ENCODE results near the gene PEX10. TPM values are rescaled to one million over a fixed set of nuclear protein-coding genes. Genes with fewer than 3 reads are reported as not detected.

Gene PEX10
- total RNA-seq, 1 donor from 2014 or later: 33.4 TPM

DNA sequence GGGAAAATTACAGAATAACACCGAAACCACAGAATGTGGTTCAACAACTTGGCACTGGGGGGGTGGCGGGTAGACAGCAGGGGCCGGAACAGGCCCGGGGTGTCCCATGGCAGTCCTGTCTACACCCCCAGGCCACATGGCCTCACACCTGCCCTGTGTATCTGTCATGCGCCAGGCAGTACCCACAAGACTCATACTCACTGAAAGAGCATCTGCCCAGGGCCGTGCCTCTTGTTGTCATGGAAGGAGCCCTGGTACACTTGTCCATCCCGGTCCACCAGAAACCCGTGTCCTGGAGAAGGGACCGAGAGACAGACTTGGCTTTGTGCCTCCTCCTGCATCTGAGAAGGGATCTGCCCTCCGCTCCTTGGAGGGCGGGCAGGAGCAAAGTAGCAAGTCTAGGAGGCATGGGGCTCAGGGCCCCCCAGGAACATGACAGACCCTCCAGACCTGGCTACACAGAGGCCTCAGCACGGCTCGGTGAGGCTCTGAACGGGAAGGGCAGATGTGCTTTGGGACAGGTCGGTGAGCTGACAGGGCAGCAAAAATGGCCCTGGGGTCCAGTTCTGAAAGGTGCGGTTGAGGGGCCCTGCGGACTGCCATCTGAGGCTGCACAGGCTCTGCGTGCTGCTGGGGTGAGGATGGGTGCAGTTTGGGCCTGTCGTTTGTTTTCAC is 26.6 kb downstream of the PEX10 start:
- no peak for DNase-seq

DNA sequence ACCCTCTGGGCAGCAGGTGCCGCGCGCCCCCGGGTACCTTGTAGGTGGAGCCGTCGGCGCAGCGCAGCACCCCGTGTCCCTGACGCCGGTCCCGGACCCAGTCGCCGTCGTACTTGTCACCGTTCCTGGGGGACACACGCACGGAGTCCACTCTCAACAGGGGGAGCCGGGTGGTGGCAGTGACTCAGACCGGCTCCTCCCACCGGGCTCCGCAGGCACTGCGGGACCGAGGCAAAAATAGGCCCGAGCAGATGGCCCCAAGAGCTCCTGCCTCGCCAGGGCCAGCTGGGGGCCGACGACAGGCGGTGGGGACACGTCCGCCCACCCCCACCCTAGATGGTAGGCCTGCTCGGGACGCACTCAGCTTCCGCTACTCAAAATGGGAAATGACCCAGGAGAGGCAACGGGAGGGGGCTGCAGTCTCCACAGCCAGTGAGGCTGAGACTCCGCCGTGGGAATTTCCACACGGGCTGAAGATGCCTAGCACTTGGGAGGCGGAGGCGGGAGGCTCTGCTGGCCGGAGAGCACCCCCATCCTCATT is 27.4 kb downstream of the PEX10 start:
- DNase-seq: no peak

DNA sequence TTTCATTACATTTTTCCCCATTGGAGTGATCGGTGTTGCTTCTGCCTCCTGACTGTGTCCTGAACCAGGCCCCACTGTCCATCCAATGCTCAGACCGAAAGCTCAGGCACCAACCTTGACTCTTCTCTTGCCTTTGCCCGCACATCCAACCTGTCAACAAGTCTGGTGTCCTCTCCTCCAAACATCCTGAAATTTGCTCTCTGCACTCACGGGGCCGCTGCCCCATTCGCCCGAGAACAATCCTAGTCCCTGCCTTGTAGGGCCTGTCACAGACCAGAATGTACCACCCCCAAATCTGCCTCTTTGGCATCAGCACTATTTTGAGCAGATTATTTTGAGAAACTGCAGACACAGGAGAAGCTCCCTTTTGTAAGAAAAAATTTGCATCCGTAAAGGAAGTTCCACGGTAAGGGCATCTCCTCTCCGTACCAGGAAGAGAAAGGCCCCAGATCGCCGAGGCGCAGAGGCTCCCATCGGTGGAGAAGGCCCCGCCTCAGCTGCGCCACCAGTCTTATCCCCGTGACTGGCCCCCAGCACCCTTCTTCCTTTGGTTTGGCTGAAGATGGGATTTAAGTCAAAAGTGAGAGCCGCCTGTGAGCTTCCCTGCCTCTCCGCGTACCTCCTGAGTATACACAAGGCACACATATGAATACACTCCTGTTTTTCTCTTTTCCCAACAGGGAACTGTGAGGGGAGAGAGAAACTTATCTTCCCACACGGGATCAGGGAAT is 28.1 kb downstream of the PEX10 start:
- DNase-seq: no peak

DNA sequence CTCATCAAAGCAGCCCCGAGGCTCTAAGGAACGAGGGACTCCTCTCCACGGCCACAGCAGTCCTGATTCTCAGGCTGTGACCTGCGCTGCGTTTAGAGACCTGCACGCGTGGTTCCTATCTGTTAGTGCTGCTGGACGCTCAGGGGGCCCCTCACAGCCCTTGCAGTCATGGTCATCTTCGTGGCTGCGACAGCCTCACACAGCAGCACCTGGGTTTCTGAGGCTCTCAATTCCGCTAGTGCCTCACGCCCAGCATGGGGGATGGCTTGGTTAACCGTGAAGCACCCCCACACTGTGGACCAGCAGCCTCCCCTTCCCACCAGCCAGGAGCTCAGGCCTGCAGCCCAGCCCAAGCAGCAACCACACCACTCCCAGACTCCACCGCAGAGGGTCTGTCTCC is 28.8 kb downstream of the PEX10 start:
- no peak for DNase-seq

DNA sequence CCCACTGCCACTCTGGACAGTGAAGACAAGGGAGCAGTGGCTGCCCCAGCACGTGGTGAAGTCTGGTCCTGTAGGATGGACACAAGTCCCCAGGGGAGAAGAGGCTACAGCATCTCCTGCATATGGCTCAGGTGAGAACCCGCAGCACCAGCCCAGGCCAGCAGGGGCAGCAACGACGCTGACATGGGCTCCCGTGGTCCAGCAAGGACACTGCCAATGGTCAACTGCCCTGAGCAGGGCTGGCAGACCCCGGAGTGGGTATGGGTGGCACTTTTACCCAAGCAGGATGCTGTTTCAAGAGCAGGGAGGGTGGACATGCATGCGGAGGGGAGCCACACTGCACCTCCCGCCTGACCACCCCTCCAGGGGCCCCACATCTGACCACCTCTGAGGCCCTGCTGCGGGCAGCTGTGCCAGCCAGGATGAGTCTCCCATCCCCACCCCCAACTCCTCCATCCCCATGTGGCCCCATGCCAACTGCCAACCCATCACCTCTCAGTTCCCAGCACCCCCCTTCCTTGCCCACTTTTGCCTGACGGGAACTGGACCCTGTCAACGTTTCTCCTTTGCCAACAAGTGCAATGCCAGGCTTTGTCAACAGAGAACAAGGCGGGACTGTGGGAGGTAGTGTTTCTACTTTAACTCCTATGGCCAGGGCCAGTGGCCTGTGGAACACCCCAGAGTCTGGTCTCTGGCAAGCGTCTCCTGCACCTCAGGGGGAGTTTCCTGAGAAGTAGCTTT is 29.6 kb downstream of the PEX10 start:
- peak; percentile 64 for DNase-seq

DNA sequence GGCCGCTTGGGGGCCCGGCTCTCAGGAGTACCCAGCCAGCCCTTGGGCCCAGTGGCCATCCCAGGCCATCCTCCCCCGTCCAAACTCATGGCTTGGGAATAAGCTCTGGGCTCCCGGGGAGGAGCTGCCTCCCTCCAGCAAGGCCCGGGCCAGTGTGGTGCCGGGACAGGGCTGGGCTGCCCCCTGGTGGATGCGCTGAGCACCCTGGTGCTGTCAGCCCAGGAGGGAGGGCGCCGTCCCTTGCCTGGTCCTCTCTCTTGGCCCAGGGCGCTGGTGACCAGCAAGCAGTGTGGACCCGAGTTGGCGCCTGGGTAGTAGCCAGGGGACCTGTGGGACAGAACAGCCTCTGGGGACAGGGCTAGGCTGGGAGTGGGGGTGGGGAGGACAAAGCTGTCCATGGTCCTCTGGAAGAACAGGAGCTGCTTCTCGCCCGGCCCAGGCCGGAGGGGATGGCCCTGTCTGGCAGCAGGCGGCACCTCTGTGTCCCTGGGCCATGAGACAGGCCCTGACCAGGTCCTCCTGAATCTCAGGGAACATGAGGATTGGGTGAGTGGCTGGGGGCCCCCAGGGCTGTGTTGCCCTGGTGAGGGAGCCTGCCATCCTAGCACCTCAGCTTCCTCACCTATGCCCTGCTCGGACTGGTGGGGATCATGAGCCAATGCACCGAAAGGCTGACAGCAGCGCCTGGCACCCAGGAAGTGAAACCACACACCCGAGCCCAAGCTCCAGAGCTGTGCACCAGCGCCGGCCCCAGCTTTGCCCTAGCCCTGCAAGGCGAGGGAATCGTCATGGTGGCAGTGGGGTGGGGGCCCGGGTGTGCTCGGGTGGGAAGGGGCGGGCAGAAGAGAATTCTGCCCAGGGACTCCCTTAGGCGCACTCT is 30.4 kb downstream of the PEX10 start:
- peak; percentile 89 for DNase-seq

DNA sequence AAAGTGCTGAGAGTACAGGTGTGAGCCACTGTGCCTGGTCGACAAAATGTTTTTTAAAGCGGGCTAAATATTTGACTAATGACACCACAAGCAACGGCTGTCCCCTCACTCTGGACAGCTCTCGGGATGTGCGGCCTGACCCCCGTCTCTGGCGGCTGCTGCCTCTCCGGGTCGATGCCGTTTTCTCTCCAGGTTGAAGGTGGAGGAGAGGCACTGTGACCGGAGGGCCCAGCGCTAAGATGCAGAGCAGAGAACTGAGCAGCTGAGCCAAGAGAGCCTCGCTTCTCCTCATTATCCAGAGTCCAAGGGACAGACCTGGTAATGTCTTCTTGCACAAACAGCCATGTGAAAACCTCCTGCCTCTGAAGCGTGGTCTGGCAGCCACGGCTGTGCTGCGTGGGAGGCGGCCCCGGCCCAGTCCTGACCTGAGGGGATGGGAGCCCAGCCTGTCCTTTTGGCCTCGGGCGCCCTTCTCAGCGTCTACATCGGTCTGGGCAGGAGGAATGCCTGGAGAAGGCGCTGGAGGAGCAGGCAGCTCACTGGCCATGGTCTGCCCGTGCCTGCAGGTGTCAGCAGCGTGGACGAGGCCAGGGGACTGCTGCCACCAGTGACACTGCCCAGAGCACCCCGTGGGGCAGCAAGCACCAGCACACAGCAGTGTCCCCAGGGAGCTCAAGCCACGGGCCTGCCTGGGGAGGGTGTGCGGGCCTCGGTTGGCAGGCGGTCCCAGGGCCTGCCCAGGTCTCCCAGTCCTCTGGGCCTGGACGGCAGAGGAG is 31.4 kb downstream of the PEX10 start:
- DNase-seq: no peak

DNA sequence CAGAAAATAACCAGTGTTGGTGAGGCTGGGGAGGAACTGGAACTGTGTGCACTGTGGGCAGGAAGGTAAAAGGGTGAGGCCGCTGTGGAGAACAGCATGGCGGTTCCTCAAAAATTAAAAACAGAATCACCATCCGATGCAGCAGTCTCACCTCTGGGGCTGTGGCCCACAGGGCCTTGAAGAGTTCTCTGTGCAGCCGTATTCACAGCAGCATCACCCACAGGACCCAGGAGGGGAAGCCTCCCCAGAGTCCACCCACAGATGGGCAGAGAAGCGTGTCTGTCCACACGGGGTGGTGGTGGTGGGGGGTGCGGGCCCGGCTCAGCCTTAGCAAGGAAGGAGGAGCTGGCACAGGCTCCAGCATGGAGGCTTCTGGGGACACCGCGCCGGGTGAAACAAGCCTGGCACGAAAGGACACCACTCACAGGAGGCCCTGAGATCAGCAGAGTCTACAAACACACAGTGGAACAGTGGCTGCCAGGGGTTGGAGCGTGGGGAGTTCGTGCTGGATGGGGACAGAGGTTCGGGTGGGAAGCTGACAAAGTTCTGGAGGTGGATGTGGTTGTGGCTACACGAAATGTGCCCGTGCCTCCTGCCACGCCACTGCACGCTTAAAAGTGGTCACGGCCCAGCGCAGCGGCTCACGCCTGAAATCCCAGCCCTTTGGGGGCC is 32.5 kb downstream of the PEX10 start:
- DNase-seq: no peak

DNA sequence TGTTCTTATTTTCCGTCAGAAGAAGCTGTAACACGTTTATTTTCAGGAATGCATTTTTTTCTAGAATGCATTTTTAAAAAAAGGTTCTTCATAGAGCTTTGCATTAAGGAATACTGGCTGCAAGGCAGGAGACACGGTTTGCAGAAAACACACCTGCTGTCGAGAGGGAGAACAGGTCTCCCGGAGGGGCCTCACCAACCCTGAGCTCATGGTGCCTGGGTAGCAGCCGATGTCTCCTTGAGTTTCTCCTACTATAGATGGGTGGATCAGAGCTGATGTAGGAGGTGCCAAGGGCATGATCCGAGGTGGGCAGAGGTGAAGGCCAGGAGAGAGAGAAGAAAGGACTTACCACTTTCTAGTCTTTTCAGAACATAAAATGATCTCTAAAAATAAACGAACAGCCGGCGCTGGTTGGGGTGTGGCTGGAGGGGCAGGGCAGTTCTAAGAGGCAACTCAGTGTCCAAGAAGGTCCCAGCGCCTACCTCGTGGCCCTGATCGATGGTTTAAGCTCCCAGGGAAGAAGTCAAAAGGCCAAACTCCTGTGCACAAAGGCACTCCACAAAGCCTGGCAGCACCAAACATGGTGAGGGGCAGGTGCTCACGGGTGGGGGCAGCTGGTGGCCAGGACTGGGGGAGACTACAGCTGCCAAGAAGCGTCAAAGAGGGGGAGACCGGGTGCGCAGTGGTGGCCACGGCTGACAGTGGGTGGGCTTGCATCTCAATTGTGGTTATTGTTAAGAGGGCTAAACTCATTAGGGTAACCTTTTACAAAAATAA is 33.2 kb downstream of the PEX10 start:
- no peak for DNase-seq

DNA sequence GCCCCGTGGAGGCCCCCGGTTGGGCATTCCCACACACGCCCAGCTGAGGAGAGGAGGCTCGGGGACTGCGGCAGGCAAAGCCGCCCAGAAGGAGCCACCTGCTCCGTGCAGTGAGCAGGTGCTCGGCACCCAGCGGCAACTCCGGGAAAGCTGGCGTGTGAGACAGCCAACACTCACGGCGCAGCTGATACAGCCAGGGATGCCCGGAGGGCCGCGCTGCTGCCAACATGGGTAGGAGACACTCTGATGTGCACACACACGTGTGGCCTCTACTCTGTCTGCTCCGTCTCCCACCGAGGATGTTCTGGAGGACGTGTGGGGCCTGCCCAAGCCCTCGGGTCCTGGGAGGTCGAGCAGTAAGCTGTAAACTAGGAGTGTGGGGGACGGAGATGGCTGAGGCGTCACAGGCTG is 33.9 kb downstream of the PEX10 start:
- DNase-seq: no peak

DNA sequence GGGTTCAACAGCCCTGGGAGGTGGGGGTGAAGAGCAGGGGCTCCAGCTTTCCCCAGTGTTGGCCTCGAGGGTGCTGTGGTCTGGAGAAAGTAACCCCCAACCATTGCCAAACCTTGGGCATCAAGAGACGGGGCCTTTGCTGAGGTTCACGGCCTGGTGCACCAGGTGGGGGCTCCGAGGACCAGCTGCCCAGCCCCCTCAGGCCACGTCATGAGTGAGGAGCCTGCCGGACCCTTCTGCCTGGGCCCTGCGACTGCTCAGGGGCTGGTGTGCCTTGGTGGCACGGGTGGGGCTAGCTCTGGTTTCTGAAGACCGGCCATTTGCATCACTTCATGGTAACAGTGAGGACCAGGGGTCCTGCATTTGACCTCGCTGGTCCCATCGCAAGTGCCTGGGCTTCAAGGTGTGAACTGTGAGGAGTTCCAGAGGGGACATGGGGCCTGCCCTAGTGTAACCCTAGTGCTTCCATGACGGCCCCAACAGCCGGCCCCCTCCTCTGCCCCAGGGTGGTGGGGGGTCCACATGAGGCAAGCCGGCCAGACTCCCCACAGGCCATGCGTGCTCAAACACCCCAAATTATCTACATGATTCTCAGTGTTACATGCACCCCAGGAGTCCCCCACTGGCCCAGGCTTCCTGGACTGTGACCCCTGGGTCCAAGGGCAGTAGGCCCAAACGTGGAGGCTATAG is 34.5 kb downstream of the PEX10 start:
- DNase-seq: no peak

DNA sequence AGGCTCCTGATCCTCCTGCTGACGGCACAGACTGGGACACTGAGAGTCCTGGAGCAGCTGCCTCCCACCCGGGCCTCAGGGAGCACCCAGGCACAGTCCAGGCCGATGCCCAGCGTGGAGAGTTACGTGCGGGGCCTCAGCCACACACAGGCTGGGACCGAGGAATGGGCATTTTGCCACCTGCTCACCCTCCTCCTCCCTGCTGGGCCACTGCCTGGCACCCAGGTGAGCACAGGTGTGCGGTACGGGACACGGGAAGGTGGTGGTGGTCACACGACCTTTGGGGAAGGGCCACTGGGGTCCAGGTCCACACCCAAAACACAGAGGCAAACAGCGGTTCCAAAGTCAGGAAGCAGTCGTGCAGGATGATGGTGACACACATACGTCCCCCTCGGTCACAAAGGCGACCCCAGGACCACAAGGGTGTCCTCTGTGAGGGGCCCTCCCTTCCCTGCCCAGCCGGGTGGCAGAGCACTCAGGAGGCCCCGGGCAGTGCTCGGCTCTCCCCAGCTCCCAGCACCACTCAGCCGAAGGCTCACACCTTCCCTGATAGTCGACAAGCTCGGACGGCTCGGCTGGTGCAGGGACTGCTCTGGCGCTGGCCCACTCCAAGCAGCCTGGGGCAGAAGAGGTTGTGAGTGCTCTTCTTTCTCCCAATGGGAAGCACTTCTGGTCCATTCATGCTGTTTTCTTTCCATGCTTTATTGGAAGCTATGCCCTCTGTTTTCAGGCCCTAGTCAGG is 35.3 kb downstream of the PEX10 start:
- DNase-seq: no peak

DNA sequence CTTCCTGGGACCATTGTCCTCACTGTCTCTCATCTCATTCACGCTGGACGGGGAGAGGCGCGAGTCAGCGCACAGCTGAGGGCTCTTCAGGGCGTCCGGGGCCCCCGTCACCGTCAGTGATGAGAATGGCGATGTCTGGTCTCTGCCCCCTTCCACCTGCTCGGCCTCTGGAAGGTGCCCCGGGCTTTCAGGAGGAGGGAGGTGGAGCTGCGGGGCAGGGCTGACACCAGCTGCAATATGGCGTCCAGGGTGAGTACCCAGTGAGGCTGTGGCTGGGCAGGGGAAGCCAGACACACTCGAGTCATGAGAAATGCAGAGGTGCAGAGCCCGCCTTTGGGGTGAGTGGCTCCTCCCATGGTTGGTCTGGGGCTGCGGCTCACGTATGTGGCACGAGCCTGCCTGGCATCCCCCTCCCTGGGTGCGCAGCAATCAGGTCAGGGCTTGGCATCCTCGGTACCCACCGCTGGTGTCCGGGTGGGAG is 36.1 kb downstream of the PEX10 start:
- no peak for DNase-seq

DNA sequence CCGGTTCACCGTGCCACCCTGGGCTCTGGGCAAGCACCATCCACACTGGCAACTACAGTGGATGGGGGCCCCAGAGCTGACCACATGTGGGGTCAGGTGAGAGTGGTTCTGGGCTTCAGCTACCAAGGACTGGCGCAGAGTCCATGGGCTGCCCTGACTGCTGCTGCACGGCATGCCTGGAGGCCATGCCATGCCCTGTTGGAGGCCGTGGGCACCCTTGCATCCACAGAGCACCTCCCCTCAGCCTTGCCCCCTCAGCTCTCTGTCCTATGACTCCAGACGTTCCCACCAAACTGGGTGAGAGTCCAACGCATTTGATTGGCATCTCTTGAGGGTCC is 36.5 kb downstream of the PEX10 start:
- DNase-seq: no peak

DNA sequence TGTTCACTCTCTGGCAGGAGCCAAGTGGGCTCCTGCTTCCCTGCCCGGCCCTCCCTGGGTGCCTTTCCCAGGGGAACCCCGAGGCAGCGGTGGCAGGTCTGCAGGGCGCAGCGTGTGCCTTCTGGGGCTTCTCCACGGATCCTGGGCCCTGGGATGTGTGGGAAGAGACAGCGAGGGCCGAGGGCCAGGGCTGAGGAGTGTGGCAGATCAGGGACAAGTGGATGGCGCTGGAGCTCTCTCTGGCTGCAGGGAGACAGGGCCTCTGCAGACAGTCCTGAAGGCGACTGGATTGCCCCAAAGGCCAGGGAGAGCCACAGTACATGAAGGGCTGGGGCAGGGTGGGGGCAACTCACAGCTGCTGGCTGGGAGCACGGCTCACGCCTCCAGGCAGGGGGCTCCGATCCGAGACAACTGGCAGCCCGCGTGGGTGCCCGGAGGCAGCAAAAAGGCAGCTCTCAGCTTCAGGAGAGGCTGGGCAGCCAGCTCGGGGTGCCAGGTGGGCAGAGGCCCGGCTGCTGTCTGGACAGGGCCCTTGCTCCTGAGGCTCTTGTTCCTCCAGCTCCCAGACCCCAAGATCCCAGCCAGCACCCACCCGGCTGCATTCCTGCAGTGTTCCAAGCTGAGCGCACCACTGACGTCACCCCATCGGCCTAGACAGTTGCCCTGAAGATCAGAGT is 37.0 kb downstream of the PEX10 start:
- DNase-seq: no peak

DNA sequence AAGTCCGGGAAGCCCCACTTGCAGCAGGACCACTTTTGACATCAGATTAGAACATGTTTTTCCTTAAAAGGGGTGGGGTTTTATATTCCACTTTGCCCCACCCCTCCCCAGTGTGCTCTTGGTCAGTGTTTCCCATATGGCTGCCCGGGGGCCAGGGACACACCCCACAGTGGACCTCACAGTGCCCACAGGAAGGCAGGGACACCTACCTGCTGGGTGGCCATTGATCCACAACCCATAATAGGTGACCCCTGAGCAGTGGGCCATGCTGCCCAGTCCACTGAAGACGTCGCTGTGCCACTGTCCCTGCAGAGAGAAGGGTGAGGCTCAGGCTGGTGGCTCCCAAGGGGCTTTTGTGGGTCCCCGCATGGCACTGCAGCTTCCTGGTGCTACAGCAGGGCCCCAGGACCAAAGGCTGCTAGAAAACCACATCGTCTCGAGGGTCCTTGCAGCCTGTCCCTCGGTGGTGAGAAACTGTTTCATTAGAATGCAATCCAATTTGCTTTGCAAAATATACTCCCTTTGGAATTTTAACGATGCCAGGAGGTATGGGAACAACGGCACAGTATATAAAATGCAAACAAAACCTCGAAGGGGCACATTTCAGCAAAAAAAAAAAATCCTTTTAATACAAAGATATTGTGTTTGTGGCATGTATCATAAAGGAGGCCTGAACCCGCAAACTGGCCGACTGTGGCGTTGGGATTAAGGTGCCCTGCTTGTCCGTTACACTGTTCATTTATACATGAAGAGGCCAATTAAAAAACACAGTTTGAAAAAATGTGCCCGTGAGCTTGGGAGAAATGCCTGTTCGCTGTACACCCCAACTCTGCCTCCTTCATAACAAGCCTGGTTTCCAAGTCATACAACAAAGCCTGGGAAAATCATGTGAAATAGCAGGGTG is 37.9 kb downstream of the PEX10 start:
- DNase-seq: no peak

Measured in dermis blood vessel endothelial cell (primary cell).